Panc1 (cell line): Measurements from ENCODE around the gene PRKD1. TPM values are rescaled to one million over a fixed set of nuclear protein-coding genes. Genes with fewer than 3 reads are reported as not detected.
"Not testable (repeated sequence)": the region's sequence is repeated elsewhere in the genome, so short reads cannot be mapped to it uniquely, and the experiment has no call there.

Source experiments
- ATAC-seq: fragments of 200-7000 bp; cut with Tn5 transposase; 2 replicates; pipeline ENCODE4 v1.9.1; 2020; ENCODE audit warnings: mild to moderate bottlenecking, moderate library complexity
- BruUV-seq: library from RNA; stranded (reverse); fragments of 400-500 nt; replicated peaks from 2 replicates; lab custom pipeline; 2021; lab: Mats Ljungman, UMichigan
- CTCF ChIA-PET: fragments of 300-600 bp; sonication (Branson Sonifier 250); formaldehyde crosslinking; loops from one replicate; lab custom pipeline; 2022; ENCODE audit warnings: antibody characterized with exemption; lab: Charles Lee
- POLR2A ChIA-PET: fragments of 300-600 bp; sonication (Branson Sonifier 250); formaldehyde crosslinking; loops from one replicate; lab custom pipeline; 2022; ENCODE audit warnings: antibody characterized with exemption; lab: Charles Lee
- DNase-seq: peaks from one replicate; pipeline ENCODE4 v3.0.0-alpha.2; 2010; ENCODE audit warnings: low read depth, low spot score
- H3K27ac ChIP-seq: 2 replicates; pipeline ENCODE4 v1.5.1; 2011; ENCODE audit warnings: mild to moderate bottlenecking, low read length, inconsistent platforms
- H3K27me3 ChIP-seq: fragments of 200-500 bp; sonication (Bioruptor generic); 2 replicates; pipeline ENCODE4 v1.6.0; 2014; ENCODE audit warnings: low read length, inconsistent platforms; ENCODE audit not compliant: control insufficient read depth, insufficient read depth
- H3K36me3 ChIP-seq: fragments of 200-500 bp; sonication (Bioruptor generic); 2 replicates; pipeline ENCODE4 v1.5.1; 2014; ENCODE audit warnings: inconsistent platforms, mild to moderate bottlenecking, low read length, moderate library complexity; ENCODE audit not compliant: control insufficient read depth, insufficient read depth
- H3K4me1 ChIP-seq: 2 replicates; pipeline ENCODE4 v1.5.1; 2011; ENCODE audit warnings: inconsistent platforms, mild to moderate bottlenecking, low read length, moderate library complexity; ENCODE audit not compliant: control insufficient read depth, insufficient read depth
- H3K4me3 ChIP-seq, 2 experiments: 2 replicates each; pipeline ENCODE4 v1.5.1; 2011 to 2012; ENCODE audit warnings: low read depth in 2 of 2, low read length in 2 of 2, mild to moderate bottlenecking in 2 of 2, inconsistent platforms in 1 of 2, moderate library complexity in 1 of 2
- H3K9me3 ChIP-seq: fragments of 200-500 bp; sonication (Bioruptor generic); 2 replicates; pipeline ENCODE4 v1.5.1; 2014; ENCODE audit warnings: low read depth, mild to moderate bottlenecking, inconsistent platforms, low read length, moderate library complexity; ENCODE audit not compliant: control insufficient read depth, insufficient read depth
- CTCF ChIP-seq: fragments of 450-650 bp; IDR thresholded peaks from 2 replicates; pipeline ENCODE4 v1.5.1; 2017; ENCODE audit warnings: mild to moderate bottlenecking
- POLR2AphosphoS5 ChIP-seq: IDR thresholded peaks from 2 replicates; pipeline ENCODE4 v1.6.1; 2012; ENCODE audit warnings: mild to moderate bottlenecking, low read depth, low read length, moderate library complexity
- REST ChIP-seq, 2 experiments: IDR thresholded peaks; 2 replicates each; pipeline ENCODE4 v1.6.1; 2011 to 2012; ENCODE audit warnings: low read depth in 2 of 2, control low read depth in 1 of 2, low read length in 1 of 2, mild to moderate bottlenecking in 1 of 2, moderate library complexity in 1 of 2; ENCODE audit not compliant: insufficient read depth in 1 of 2
- SIN3A ChIP-seq: IDR thresholded peaks from 2 replicates; pipeline ENCODE4 v1.6.1; 2012; ENCODE audit warnings: low read depth, mild to moderate bottlenecking, low read length, moderate library complexity, borderline replicate concordance; ENCODE audit not compliant: insufficient read depth
- TCF7L2 ChIP-seq: IDR thresholded peaks from 2 replicates; pipeline ENCODE4 v1.6.1; 2011; ENCODE audit warnings: mild to moderate bottlenecking, low read depth, low read length, inconsistent platforms
- in situ Hi-C: cut with HindIII; loops from 2 replicates; pipeline ENCODE4 v1.10.0; 2016; ENCODE audit warnings: low sequenced_read_pairs, low pct_unique_long_range_greater_than_20kb
- intact Hi-C: fragments of 100-400 bp; cut with micrococcal nuclease; formaldehyde crosslinking; loops from one replicate; pipeline ENCODE4 v1.10.0; 2022; ENCODE audit not compliant: unreplicated experiment
- total RNA-seq: library from RNA; stranded (reverse); gene quantifications from one replicate; pipeline ENCODE4 v1.2.1, GENCODE V29; 2021; ENCODE audit not compliant: unreplicated experiment

The PRKD1 gene
- total RNA-seq, 1 experiment from 2014 or later, result 8.2 TPM

- Histone ChIP-seq H3K4me1 (no peaks in the 10 kb centered on the region), H3K4me3 (no peak overlapping the region), H3K9me3 (no peaks in the 10 kb centered on the region), H3K27me3 (no peaks in the 10 kb centered on the region), H3K27ac (no peak overlapping the region), H3K36me3 (no peaks in the 10 kb centered on the region)
- POLR2A ChIA-PET, result no interaction called here
- no TSS peak for BruUV-seq
- DNase-seq, result no peak
- in situ Hi-C loops, result no loop called here
- CTCF ChIA-PET, result no interaction called here
- no peak for TF ChIP-seq CTCF
- no peak for TF ChIP-seq REST (IDR thresholded peaks at IDR 0.05; ENCODE audit: insufficient read depth in 1 of 2, low read depth in 2 of 2, low read length in 1 of 2)
- no peak for TF ChIP-seq POLR2AphosphoS5
- TF ChIP-seq TCF7L2, result no peak
- TF ChIP-seq SIN3A, result no peak
- ATAC-seq, result no peak
- intact Hi-C loops, result no loop called here
Observed at GRCh38 chr14:29705801-29706200, 221.8 kb downstream of the PRKD1 start.

GRCh38 chr14:29689597-29689996 lies 238.1 kb downstream of the PRKD1 start:
- not testable (repeated sequence) for H3K27ac ChIP-seq

GRCh38 chr14:29687866-29688265 lies 239.8 kb downstream of the PRKD1 start:
- ChIA-PET CTCF (no interaction called here), POLR2A (no interaction called here)
- Histone ChIP-seq H3K36me3 (no peaks in the 10 kb centered on the region), H3K27ac (no peak overlapping the region), H3K4me1 (no peaks in the 10 kb centered on the region), H3K27me3 (no peaks in the 10 kb centered on the region), H3K4me3 (no peak overlapping the region), H3K9me3 (no peaks in the 10 kb centered on the region)
- DNase-seq (no peak), ATAC-seq (no peak)
- no peak for TF ChIP-seq REST (IDR thresholded peaks at IDR 0.05; ENCODE audit: insufficient read depth in 1 of 2, low read depth in 2 of 2, low read length in 1 of 2)
- TF ChIP-seq POLR2AphosphoS5, result no peak
- TF ChIP-seq TCF7L2, result no peak
- no peak for TF ChIP-seq SIN3A
- no peak for TF ChIP-seq CTCF
- no TSS peak for BruUV-seq
- in situ Hi-C loops (no loop called here), intact Hi-C loops (no loop called here)

More at GRCh38 chr14:29689597-29689996, 238.1 kb downstream of the PRKD1 start:
- H3K4me3 ChIP-seq, POLR2A ChIA-PET, H3K9me3 ChIP-seq, H3K36me3 ChIP-seq, DNase-seq, in situ Hi-C loops, intact Hi-C loops, CTCF ChIA-PET, ATAC-seq, H3K27me3 ChIP-seq, BruUV-seq, H3K4me1 ChIP-seq: not testable (repeated sequence)
